GM18909 (cell line): Measurements from ENCODE around the gene EIF4E1B.

ENCODE experiments used
- ATAC-seq: cut with Tn5 transposase; IDR thresholded peaks from one replicate; pipeline ENCODE4 v1.9.1; 2021; ENCODE audit warnings: mild to moderate bottlenecking; ENCODE audit not compliant: unreplicated experiment, poor library complexity

EIF4E1B gene

GRCh38 chr5:176678584-176678983 lies 48.1 kb downstream of the EIF4E1B start:
- ATAC-seq = no peak

- no peak for ATAC-seq
Measured at GRCh38 chr5:176679365-176680225, 49.1 kb downstream of the EIF4E1B start.

GRCh38 chr5:176680226-176680563 lies 49.7 kb downstream of the EIF4E1B start:
- ATAC-seq = no peak

- no peak for ATAC-seq
Measured at GRCh38 chr5:176682016-176682531, 51.6 kb downstream of the EIF4E1B start.

GRCh38 chr5:176685010-176685409 lies 54.5 kb downstream of the EIF4E1B start:
- ATAC-seq = no peak

- no peak for ATAC-seq
Measured at GRCh38 chr5:176687247-176687646, 56.8 kb downstream of the EIF4E1B start.

- no peak for ATAC-seq
Measured at GRCh38 chr5:176687881-176688280, 57.4 kb downstream of the EIF4E1B start.

- ATAC-seq = no peak
Measured at GRCh38 chr5:176690911-176691310, 60.4 kb downstream of the EIF4E1B start.

- ATAC-seq = no peak
Measured at GRCh38 chr5:176691524-176691923, 61.0 kb downstream of the EIF4E1B start.

GRCh38 chr5:176692326-176692725 lies 61.9 kb downstream of the EIF4E1B start:
- no peak for ATAC-seq

- ATAC-seq = no peak
Measured at GRCh38 chr5:176692839-176693476, 62.5 kb downstream of the EIF4E1B start.

- no peak for ATAC-seq
Measured at GRCh38 chr5:176693477-176693851, 63.0 kb downstream of the EIF4E1B start.

GRCh38 chr5:176694146-176694545 lies 63.7 kb downstream of the EIF4E1B start:
- no peak for ATAC-seq

GRCh38 chr5:176694631-176695030 lies 64.2 kb downstream of the EIF4E1B start:
- no peak for ATAC-seq

GRCh38 chr5:176695073-176695472 lies 64.6 kb downstream of the EIF4E1B start:
- no peak for ATAC-seq
